ENCODE results near the gene ATPAF2. TPM values are rescaled to one million over a fixed set of nuclear protein-coding genes. Genes with fewer than 3 reads are reported as not detected.

The ATPAF2 gene
- total RNA-seq, 2 donors from 2014 or later = 31.4 to 50.8 TPM

DNA sequence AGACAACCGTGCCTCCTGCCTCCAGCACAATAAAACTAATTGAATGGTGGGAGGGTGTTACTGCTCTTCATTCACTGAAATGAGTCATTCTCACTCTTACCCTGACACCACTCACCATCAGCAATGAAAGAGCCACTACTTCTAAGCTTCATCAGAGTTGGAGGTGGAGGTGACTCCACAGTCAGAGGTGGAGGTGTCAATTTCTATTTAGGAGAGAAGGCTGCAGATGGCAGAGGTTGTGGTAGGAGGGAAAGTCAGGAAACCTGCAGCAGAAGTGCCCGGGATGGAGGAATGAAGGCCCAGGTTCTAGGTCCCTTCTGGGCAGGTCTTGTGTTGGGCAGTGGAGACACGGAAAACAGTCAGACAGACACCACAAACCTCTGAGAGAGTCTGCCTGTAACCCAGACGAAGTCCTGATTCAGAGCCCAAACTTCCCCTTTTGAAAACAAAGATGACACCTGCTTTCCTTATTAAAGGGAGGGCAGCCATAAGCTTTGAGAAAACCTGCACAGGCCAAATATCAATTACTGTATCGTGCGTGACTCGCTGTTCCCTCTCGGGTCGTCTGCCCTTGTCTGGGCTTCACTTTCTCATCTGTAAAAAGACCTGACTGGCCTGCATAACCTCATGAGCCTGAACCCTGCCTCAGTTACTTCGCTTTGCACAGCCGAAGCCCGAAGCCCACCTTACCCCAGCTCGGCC, 668 bp downstream of the ATPAF2 start:
- Histone ChIP-seq H3K36me3 (ENCODE audit: control insufficient read depth, insufficient read depth, low read length) (peaks cover 36% of the 10 kb centered on the region), H3K27ac (ENCODE audit: low read depth, low read length) (no peak overlapping the region), H3K27me3 (ENCODE audit: control insufficient read depth, insufficient read depth, low read length, poor library complexity, severe bottlenecking) (no peaks in the 10 kb centered on the region), H3K9ac (ENCODE audit: extremely low read depth, low read length, poor library complexity, severe bottlenecking) (peak overlapping the region; percentile 90), H3K4me1 (ENCODE audit: control insufficient read depth, insufficient read depth, low read length) (peaks cover 5% of the 10 kb centered on the region), H3K9me3 (ENCODE audit: control insufficient read depth, low read length) (no peaks in the 10 kb centered on the region), H3K4me3 (ENCODE audit: low read length) (peak overlapping the region; percentile 97)
- peak overlapping the region; percentile 92 for H3K4me3 Mint-ChIP-seq
- H3K9me3 Mint-ChIP-seq = no peaks in the 10 kb centered on the region
- H3K4me1 Mint-ChIP-seq = peaks cover 51% of the 10 kb centered on the region
- TF ChIP-seq, protein P1, sequence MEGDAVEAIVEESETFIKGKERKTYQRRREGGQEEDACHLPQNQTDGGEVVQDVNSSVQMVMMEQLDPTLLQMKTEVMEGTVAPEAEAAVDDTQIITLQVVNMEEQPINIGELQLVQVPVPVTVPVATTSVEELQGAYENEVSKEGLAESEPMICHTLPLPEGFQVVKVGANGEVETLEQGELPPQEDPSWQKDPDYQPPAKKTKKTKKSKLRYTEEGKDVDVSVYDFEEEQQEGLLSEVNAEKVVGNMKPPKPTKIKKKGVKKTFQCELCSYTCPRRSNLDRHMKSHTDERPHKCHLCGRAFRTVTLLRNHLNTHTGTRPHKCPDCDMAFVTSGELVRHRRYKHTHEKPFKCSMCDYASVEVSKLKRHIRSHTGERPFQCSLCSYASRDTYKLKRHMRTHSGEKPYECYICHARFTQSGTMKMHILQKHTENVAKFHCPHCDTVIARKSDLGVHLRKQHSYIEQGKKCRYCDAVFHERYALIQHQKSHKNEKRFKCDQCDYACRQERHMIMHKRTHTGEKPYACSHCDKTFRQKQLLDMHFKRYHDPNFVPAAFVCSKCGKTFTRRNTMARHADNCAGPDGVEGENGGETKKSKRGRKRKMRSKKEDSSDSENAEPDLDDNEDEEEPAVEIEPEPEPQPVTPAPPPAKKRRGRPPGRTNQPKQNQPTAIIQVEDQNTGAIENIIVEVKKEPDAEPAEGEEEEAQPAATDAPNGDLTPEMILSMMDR (conservative IDR thresholded peaks at IDR 0.05) = no peak
- 5 to 6% methylated on average over 11 to 12 of the region's 13 CpGs for WGBS, 2 experiments (ENCODE audit: insufficient coverage in 1 of 2, insufficient read length in 1 of 2)
- peaks cover 3% of the 10 kb centered on the region for H3K36me3 Mint-ChIP-seq (ENCODE audit: low read depth)
- DNase-seq = peak; percentile 68
- no peaks in the 10 kb centered on the region for H3K27me3 Mint-ChIP-seq (ENCODE audit: insufficient read depth)
- peak overlapping the region; percentile 93 for H3K27ac Mint-ChIP-seq

DNA sequence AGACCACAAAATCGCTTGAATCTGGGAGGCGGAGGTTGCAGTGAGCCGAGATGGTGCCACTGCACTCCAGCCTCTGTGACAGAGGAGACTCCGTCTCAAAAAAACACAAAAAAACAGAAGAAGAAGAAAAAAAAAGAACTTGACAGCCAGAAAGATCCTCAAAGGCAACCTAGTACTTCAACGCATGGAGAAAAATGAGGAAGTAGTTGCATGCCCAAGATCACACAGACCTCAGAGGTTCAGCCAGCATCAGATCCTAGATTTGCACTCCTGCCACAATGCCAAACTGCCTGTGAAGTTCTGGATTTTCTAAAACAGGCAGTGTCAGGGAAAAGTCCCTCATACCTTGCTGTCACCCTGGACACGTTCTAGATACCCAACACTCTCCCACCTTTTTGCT, 1.5 kb downstream of the ATPAF2 start:
- DNase-seq = no peak
- TF ChIP-seq, protein P1 (conservative IDR thresholded peaks at IDR 0.05) = no peak
- peak overlapping the region; percentile 93 for H3K27ac Mint-ChIP-seq
- H3K4me1 ChIP-seq (ENCODE audit: control insufficient read depth, insufficient read depth, low read length) = no peaks in the 10 kb centered on the region
- peaks cover 45% of the 10 kb centered on the region for H3K4me1 Mint-ChIP-seq
- peak overlapping the region; percentile 90 for H3K9ac ChIP-seq (ENCODE audit: extremely low read depth, low read length, poor library complexity, severe bottlenecking)
- WGBS, 2 experiments (ENCODE audit: insufficient coverage in 1 of 2, insufficient read length in 1 of 2) = 84 to 89% methylated on average over 6 of the region's 6 CpGs
- no peak overlapping the region for H3K27ac ChIP-seq (ENCODE audit: low read depth, low read length)
- no peaks in the 10 kb centered on the region for H3K9me3 ChIP-seq (ENCODE audit: control insufficient read depth, low read length)
- no peaks in the 10 kb centered on the region for H3K27me3 Mint-ChIP-seq (ENCODE audit: insufficient read depth)
- no peaks in the 10 kb centered on the region for H3K9me3 Mint-ChIP-seq
- peaks cover 30% of the 10 kb centered on the region for H3K36me3 ChIP-seq (ENCODE audit: control insufficient read depth, insufficient read depth, low read length)
- no peaks in the 10 kb centered on the region for H3K27me3 ChIP-seq (ENCODE audit: control insufficient read depth, insufficient read depth, low read length, poor library complexity, severe bottlenecking)
- H3K4me3 ChIP-seq (ENCODE audit: low read length) = peak overlapping the region; percentile 97
- peak overlapping the region; percentile 92 for H3K4me3 Mint-ChIP-seq
- H3K36me3 Mint-ChIP-seq (ENCODE audit: low read depth) = peaks cover 3% of the 10 kb centered on the region

DNA sequence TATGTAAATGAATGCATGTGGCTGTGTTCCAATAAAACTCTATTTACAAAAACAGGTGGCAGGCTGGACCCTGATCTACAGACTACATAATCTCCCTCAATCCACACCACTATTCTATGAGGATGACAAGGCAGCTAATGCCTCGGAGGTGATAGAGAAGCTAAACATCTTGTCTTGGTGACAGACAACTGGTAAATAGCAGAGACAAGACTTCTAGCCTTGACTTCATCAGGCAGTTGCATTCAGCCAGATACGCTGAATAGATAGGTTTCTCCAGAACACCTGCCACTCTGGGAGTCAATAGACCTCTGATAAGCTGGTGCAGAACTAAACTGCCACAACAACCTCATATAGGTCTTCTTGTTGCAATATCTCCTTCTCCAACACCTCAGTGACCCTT, 3.3 kb downstream of the ATPAF2 start:
- WGBS, 2 experiments (ENCODE audit: insufficient coverage in 1 of 2, insufficient read length in 1 of 2) = 19 to 71% methylated on average over 1 to 2 of the region's 2 CpGs
- Mint-ChIP-seq H3K27ac (peak overlapping the region; percentile 93), H3K4me1 (peaks cover 29% of the 10 kb centered on the region), H3K36me3 (ENCODE audit: low read depth) (peaks cover 8% of the 10 kb centered on the region), H3K27me3 (ENCODE audit: insufficient read depth) (no peaks in the 10 kb centered on the region), H3K9me3 (no peaks in the 10 kb centered on the region), H3K4me3 (peak overlapping the region; percentile 1)
- peak overlapping the region; percentile 22 for H3K27ac ChIP-seq (ENCODE audit: low read depth, low read length)
- peak overlapping the region; percentile 33 for H3K9ac ChIP-seq (ENCODE audit: extremely low read depth, low read length, poor library complexity, severe bottlenecking)
- no peaks in the 10 kb centered on the region for H3K9me3 ChIP-seq (ENCODE audit: control insufficient read depth, low read length)
- no peaks in the 10 kb centered on the region for H3K4me1 ChIP-seq (ENCODE audit: control insufficient read depth, insufficient read depth, low read length)
- peaks cover 33% of the 10 kb centered on the region for H3K36me3 ChIP-seq (ENCODE audit: control insufficient read depth, insufficient read depth, low read length)
- H3K4me3 ChIP-seq (ENCODE audit: low read length) = peak overlapping the region; percentile 43
- TF ChIP-seq, protein P1 (conservative IDR thresholded peaks at IDR 0.05) = no peak
- DNase-seq = peak; percentile 84
- no peaks in the 10 kb centered on the region for H3K27me3 ChIP-seq (ENCODE audit: control insufficient read depth, insufficient read depth, low read length, poor library complexity, severe bottlenecking)
